PC-3 (cell line): Measurements from ENCODE around the gene ASTN2. TPM values are rescaled to one million over a fixed set of nuclear protein-coding genes. Genes with fewer than 3 reads are reported as not detected.

Experiments used
- ATAC-seq: fragments of 200-7000 bp; cut with Tn5 transposase; 2 replicates; pipeline ENCODE4 v1.9.1; 2020; ENCODE audit warnings: mild to moderate bottlenecking, moderate library complexity
- BruUV-seq: library from RNA; stranded (reverse); fragments of 400-500 nt; replicated peaks from 2 replicates; lab custom pipeline; 2021; lab: Mats Ljungman, UMichigan
- CTCF ChIA-PET: fragments of 300-600 bp; sonication (Branson Sonifier 250); formaldehyde crosslinking; loops from one replicate; lab custom pipeline; 2022; ENCODE audit warnings: antibody characterized with exemption; lab: Charles Lee
- POLR2A ChIA-PET: fragments of 300-600 bp; sonication (Branson Sonifier 250); formaldehyde crosslinking; loops from one replicate; lab custom pipeline; 2022; ENCODE audit warnings: antibody characterized with exemption; ENCODE audit not compliant: unreplicated experiment; lab: Charles Lee
- DNase-seq: peaks from one replicate; pipeline ENCODE4 v3.0.0-alpha.2; 2015
- H2AFZ ChIP-seq: fragments of 300-600 bp; sonication (generic); 2 replicates; pipeline ENCODE4 v1.6.0; 2016; ENCODE audit warnings: antibody characterized with exemption, low read length
- H3F3A ChIP-seq: fragments of 300-600 bp; sonication (generic); one replicate; pipeline ENCODE4 v1.6.0; 2017; ENCODE audit warnings: antibody characterized with exemption, low read length, control low read depth, mild to moderate bottlenecking; ENCODE audit not compliant: unreplicated experiment
- H3K27ac ChIP-seq: fragments of 300-600 bp; sonication (generic); 2 replicates; pipeline ENCODE4 v1.5.1; 2016; ENCODE audit warnings: mild to moderate bottlenecking, low read length
- H3K27me3 ChIP-seq: fragments of 300-600 bp; sonication (generic); 2 replicates; pipeline ENCODE4 v1.6.1; 2016; ENCODE audit warnings: low read length, mixed read lengths
- H3K36me3 ChIP-seq: fragments of 300-600 bp; sonication (generic); 2 replicates; pipeline ENCODE4 v1.6.1; 2016; ENCODE audit warnings: low read depth, mixed run types, low read length, mixed read lengths
- H3K4me1 ChIP-seq: fragments of 300-600 bp; sonication (generic); 2 replicates; pipeline ENCODE4 v1.5.1; 2016; ENCODE audit warnings: low read length; ENCODE audit not compliant: insufficient read depth
- H3K4me2 ChIP-seq: fragments of 300-600 bp; sonication (generic); 2 replicates; pipeline ENCODE4 v1.6.0; 2016; ENCODE audit warnings: low read length
- H3K4me3 ChIP-seq: fragments of 300-600 bp; sonication (generic); 2 replicates; pipeline ENCODE4 v1.5.1; 2016; ENCODE audit warnings: mild to moderate bottlenecking, low read length, mixed read lengths
- H3K79me2 ChIP-seq: fragments of 300-600 bp; sonication (generic); 2 replicates; pipeline ENCODE4 v1.6.1; 2017; ENCODE audit warnings: low read length, mixed read lengths
- H3K9ac ChIP-seq: fragments of 300-600 bp; sonication (generic); 2 replicates; pipeline ENCODE4 v1.6.0; 2016; ENCODE audit warnings: mild to moderate bottlenecking, low read length
- H3K9me2 ChIP-seq: fragments of 300-600 bp; sonication (generic); replicated peaks from 2 replicates; pipeline ENCODE4 v1.6.1; 2016; ENCODE audit warnings: mixed run types, low read length, mixed read lengths
- H3K9me3 ChIP-seq: fragments of 300-600 bp; sonication (generic); 2 replicates; pipeline ENCODE4 v1.6.1; 2016; ENCODE audit warnings: low read length, mixed read lengths
- H4K20me1 ChIP-seq: fragments of 300-600 bp; sonication (generic); 2 replicates; pipeline ENCODE4 v1.6.1; 2016; ENCODE audit warnings: low read length, mixed read lengths
- CTCF ChIP-seq: fragments of 300-600 bp; sonication (generic); conservative IDR thresholded peaks from 2 replicates; pipeline ENCODE4 v1.5.1; 2017; ENCODE audit warnings: antibody characterized with exemption, low read depth, mild to moderate bottlenecking, low read length
- EZH2 ChIP-seq: fragments of 300-600 bp; sonication (generic); IDR thresholded peaks from one replicate; pipeline ENCODE4 v1.6.1; 2017; ENCODE audit warnings: antibody characterized with exemption, mild to moderate bottlenecking, low read length; ENCODE audit not compliant: unreplicated experiment
- EZH2phosphoT487 ChIP-seq: fragments of 300-600 bp; sonication (generic); IDR thresholded peaks from 2 replicates; pipeline ENCODE4 v1.6.1; 2018; ENCODE audit warnings: mild to moderate bottlenecking, antibody characterized with exemption, low read length, borderline replicate concordance
- intact Hi-C: fragments of 100-400 bp; cut with micrococcal nuclease; formaldehyde crosslinking; loops from 2 replicates; pipeline ENCODE4 v1.9.0; 2023
- total RNA-seq: library from RNA; depleted of rRNA; stranded (reverse); fragments of >200 nt; gene quantifications from 2 replicates; pipeline ENCODE4 v1.2.3, GENCODE V29; 2014

ASTN2 gene
- total RNA-seq, 1 experiment from 2014 or later: 3.5 TPM

- Histone ChIP-seq H3K4me1 (no peaks in the 10 kb centered on the region), H3K79me2 (no peaks in the 10 kb centered on the region), H3F3A (no peaks in the 10 kb centered on the region), H3K36me3 (no peaks in the 10 kb centered on the region), H2AFZ (no peak overlapping the region), H3K4me3 (no peak overlapping the region), H3K27me3 (no peaks in the 10 kb centered on the region), H3K9ac (no peak overlapping the region), H3K9me3 (no peaks in the 10 kb centered on the region), H3K27ac (no peak overlapping the region), H3K9me2 (no peaks in the 10 kb centered on the region), H4K20me1 (no peaks in the 10 kb centered on the region), H3K4me2 (no peak overlapping the region)
- no peak for TF ChIP-seq EZH2
- no peak for TF ChIP-seq CTCF
- no peak for TF ChIP-seq EZH2phosphoT487
- CTCF ChIA-PET: no interaction called here
- ATAC-seq (no peak), DNase-seq (peak; percentile 3)
- no TSS peak for BruUV-seq
- intact Hi-C loops: no loop called here
- POLR2A ChIA-PET: no interaction called here
These were observed 294.8 kb downstream of the ASTN2 start for GRCh38 chr9:117120061-117120460.

- Histone ChIP-seq H3K27ac (no peak overlapping the region), H3F3A (no peaks in the 10 kb centered on the region), H3K9ac (no peak overlapping the region), H3K27me3 (no peaks in the 10 kb centered on the region), H3K36me3 (no peaks in the 10 kb centered on the region), H3K4me3 (no peak overlapping the region), H3K9me3 (no peaks in the 10 kb centered on the region), H2AFZ (no peak overlapping the region), H3K4me1 (no peaks in the 10 kb centered on the region), H3K79me2 (no peaks in the 10 kb centered on the region), H3K9me2 (no peaks in the 10 kb centered on the region), H3K4me2 (no peak overlapping the region), H4K20me1 (no peaks in the 10 kb centered on the region)
- ChIA-PET POLR2A (no interaction called here), CTCF (no interaction called here)
- TF ChIP-seq CTCF (no peak), EZH2phosphoT487 (no peak), EZH2 (no peak)
- no TSS peak for BruUV-seq
- DNase-seq (no peak), ATAC-seq (no peak)
- intact Hi-C loops: no loop called here
These were observed 298.8 kb downstream of the ASTN2 start for GRCh38 chr9:117116084-117116483.

- ChIA-PET CTCF (no interaction called here), POLR2A (no interaction called here)
- H3F3A ChIP-seq: no peaks in the 10 kb centered on the region
- H3K9me3 ChIP-seq: no peaks in the 10 kb centered on the region
- DNase-seq: no peak
- no peak for ATAC-seq
- intact Hi-C loops: no loop called here
- H3K79me2 ChIP-seq: no peaks in the 10 kb centered on the region
- no peak for TF ChIP-seq EZH2phosphoT487
- no peak for TF ChIP-seq EZH2
- TF ChIP-seq CTCF: no peak
- no peaks in the 10 kb centered on the region for H3K9me2 ChIP-seq
- no peak overlapping the region for H3K4me3 ChIP-seq
- H3K27ac ChIP-seq: no peak overlapping the region
- H3K27me3 ChIP-seq: no peaks in the 10 kb centered on the region
- H3K4me1 ChIP-seq: no peaks in the 10 kb centered on the region
- no TSS peak for BruUV-seq
- no peak overlapping the region for H2AFZ ChIP-seq
- H4K20me1 ChIP-seq: no peaks in the 10 kb centered on the region
- H3K9ac ChIP-seq: no peak overlapping the region
- H3K4me2 ChIP-seq: no peak overlapping the region
- H3K36me3 ChIP-seq: no peaks in the 10 kb centered on the region
These were observed 300.1 kb downstream of the ASTN2 start for GRCh38 chr9:117114768-117115167.
